Nucleus accumbens (tissue), 56 donors: ENCODE results near the gene FAM184A.
"Not testable (repeated sequence)": the region's sequence is repeated elsewhere in the genome, so short reads cannot be mapped to it uniquely, and the experiment has no call there.

Experiments
- DNase-seq, 56 donors: peaks; one replicate each; lab custom pipeline; 2025; lab: John Stamatoyannopoulos, UW

Gene FAM184A

GRCh38 chr6:119097815-119098361, 19.4 kb upstream of the FAM184A start:
- not testable (repeated sequence) for DNase-seq

GRCh38 chr6:119096721-119097565, 18.5 kb upstream of the FAM184A start:
- peak in 46 of 56 donors; percentile 3 to 91 (median 54) for DNase-seq

- DNase-seq = no peak
These were observed 11.8 kb upstream of the FAM184A start for GRCh38 chr6:119090256-119090655.

- no peak for DNase-seq
These were observed 6.3 kb upstream of the FAM184A start for GRCh38 chr6:119084784-119085183.

- DNase-seq = no peak
These were observed 4.5 kb upstream of the FAM184A start for GRCh38 chr6:119083007-119083406.

- no peak for DNase-seq
These were observed 882 bp upstream of the FAM184A start for GRCh38 chr6:119079283-119079809.

- DNase-seq = peak in 38 of 56 donors; percentile 5 to 63 (median 32)
These were observed 655 bp downstream of the FAM184A start for GRCh38 chr6:119077643-119078375.

GRCh38 chr6:119077391-119077642, 1.1 kb downstream of the FAM184A start:
- no peak for DNase-seq

- no peak for DNase-seq
These were observed 1.7 kb downstream of the FAM184A start for GRCh38 chr6:119076576-119077390.

- no peak for DNase-seq
These were observed 2.3 kb downstream of the FAM184A start for GRCh38 chr6:119076173-119076572.

GRCh38 chr6:119075200-119075981, 3.1 kb downstream of the FAM184A start:
- DNase-seq = no peak

- no peak for DNase-seq
These were observed 5.0 kb downstream of the FAM184A start for GRCh38 chr6:119073307-119074051.

- no peak for DNase-seq
These were observed 6.9 kb downstream of the FAM184A start for GRCh38 chr6:119071576-119071975.

GRCh38 chr6:119067091-119067490, 11.4 kb downstream of the FAM184A start:
- no peak for DNase-seq

GRCh38 chr6:119066517-119066916, 11.9 kb downstream of the FAM184A start:
- DNase-seq = no peak

GRCh38 chr6:119065955-119066354, 12.5 kb downstream of the FAM184A start:
- no peak for DNase-seq

GRCh38 chr6:119065382-119065781, 13.1 kb downstream of the FAM184A start:
- DNase-seq = no peak

GRCh38 chr6:119063491-119063890, 15.0 kb downstream of the FAM184A start:
- DNase-seq = no peak

- DNase-seq = no peak
These were observed 17.2 kb downstream of the FAM184A start for GRCh38 chr6:119061215-119061614.
